GM12878 (cell line): Measurements from ENCODE around the gene BCL10.

Source experiments
- CTCF ChIP-seq, 3 experiments: IDR thresholded peaks in 2 of 3; conservative IDR thresholded peaks in 1 of 3; 2 replicates each; pipeline ENCODE4 v1.5.1; 2011; ENCODE audit warnings: low read depth in 3 of 3, low read length in 3 of 3, mild to moderate bottlenecking in 3 of 3, control low read depth in 2 of 3, moderate library complexity in 2 of 3, inconsistent platforms in 1 of 3, mixed read lengths in 1 of 3; ENCODE audit not compliant: control insufficient read depth in 2 of 3, insufficient read depth in 1 of 3; ENCODE audit errors: extremely low read depth in 1 of 3
- EZH2 ChIP-seq: IDR thresholded peaks from 2 replicates; pipeline ENCODE4 v1.6.1; 2012; ENCODE audit warnings: low read depth, mild to moderate bottlenecking, control low read depth, inconsistent platforms, low read length, borderline replicate concordance; ENCODE audit not compliant: control insufficient read depth
- REST ChIP-seq: IDR thresholded peaks from 2 replicates; pipeline ENCODE4 v1.6.1; 2012; ENCODE audit warnings: mild to moderate bottlenecking, low read depth, low read length
- YY1 ChIP-seq: IDR thresholded peaks from 2 replicates; pipeline ENCODE4 v1.6.1; 2011; ENCODE audit warnings: low read depth, mild to moderate bottlenecking, low read length

- TF ChIP-seq CTCF (IDR thresholded peaks at IDR 0.05 in 2 of 3, conservative IDR thresholded peaks at IDR 0.05 in 1 of 3; ENCODE audit: control insufficient read depth in 2 of 3, extremely low read depth in 1 of 3, insufficient read depth in 1 of 3, low read depth in 3 of 3, low read length in 3 of 3): no peak
- TF ChIP-seq REST: no peak
- TF ChIP-seq YY1: no peak
- TF ChIP-seq EZH2: no peak
Measured at GRCh38 chr1:85314726-85315125, 38.3 kb upstream of the BCL10 start.
